Breast epithelium (tissue), 3 donors: ENCODE results near the gene DNAH17.

ENCODE experiments used
- POLR2AphosphoS5 ChIP-seq, 3 donors: sonication (generic); formaldehyde crosslinking; IDR thresholded peaks; one replicate each; pipeline ENCODE4 v1.6.1; 2017; ENCODE audit warnings: antibody characterized with exemption in 3 of 3
- TF ChIP-seq, protein P1 (sequence below), 3 donors: fragments of 450-650 bp; IDR thresholded peaks; one replicate each; pipeline ENCODE4 v1.5.1; 2016 to 2017; ENCODE audit warnings: antibody characterized with exemption in 3 of 3, mild to moderate bottlenecking in 3 of 3, moderate library complexity in 3 of 3

DNA sequence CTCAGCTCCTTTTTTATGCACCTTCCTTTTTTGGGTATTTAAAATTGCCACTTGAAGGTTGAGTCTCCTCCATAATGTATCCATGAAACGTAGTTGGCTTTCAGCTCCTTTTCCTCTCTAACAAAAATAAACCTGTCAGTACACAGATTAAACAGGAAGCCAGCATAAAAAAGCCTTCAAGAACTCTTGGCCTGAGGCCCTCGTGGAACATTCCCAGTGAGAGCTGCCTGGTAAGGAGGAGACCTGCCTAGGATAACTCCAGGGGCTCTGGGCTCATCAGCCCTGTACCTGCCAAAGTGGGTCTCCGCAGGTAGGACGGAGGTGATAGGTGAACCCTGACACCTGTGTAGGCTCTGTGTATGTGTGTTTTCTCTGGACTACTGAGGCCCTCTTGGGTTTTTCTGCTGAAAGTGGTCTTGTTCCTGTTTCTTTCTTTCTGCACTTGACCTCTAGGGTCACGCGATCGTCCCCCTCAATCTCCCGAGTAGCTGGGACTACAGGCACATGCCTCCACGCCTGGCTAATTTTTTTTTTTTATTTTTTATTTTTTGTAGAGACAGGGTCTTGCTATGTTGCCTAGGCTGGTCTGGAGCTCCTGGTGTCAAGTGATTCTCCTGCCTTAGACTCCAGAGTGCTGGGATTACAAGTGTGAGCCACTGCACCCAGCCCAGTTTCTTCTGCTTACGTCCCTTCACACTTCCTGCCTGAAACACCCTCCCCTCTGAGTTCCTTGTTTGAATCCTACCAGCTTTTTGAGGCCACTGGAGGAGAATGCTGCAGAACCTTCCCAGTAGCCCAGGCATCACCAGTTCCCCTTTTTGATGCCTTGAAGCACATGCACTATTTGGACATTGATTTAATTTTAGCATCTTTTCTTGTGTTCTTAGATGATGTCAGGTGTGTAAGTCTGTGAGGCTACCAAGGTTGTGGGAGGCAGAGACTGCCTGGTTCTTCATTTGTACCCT, 188.9 kb downstream of the DNAH17 start:
- TF ChIP-seq, protein P1, sequence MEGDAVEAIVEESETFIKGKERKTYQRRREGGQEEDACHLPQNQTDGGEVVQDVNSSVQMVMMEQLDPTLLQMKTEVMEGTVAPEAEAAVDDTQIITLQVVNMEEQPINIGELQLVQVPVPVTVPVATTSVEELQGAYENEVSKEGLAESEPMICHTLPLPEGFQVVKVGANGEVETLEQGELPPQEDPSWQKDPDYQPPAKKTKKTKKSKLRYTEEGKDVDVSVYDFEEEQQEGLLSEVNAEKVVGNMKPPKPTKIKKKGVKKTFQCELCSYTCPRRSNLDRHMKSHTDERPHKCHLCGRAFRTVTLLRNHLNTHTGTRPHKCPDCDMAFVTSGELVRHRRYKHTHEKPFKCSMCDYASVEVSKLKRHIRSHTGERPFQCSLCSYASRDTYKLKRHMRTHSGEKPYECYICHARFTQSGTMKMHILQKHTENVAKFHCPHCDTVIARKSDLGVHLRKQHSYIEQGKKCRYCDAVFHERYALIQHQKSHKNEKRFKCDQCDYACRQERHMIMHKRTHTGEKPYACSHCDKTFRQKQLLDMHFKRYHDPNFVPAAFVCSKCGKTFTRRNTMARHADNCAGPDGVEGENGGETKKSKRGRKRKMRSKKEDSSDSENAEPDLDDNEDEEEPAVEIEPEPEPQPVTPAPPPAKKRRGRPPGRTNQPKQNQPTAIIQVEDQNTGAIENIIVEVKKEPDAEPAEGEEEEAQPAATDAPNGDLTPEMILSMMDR (IDR thresholded peaks at IDR 0.05) = no peak
- no peak for TF ChIP-seq POLR2AphosphoS5 (IDR thresholded peaks at IDR 0.05)
